GM21528 (cell line): Measurements from ENCODE around the gene CCT2.

ENCODE experiments used
- ATAC-seq: cut with Tn5 transposase; IDR thresholded peaks from one replicate; pipeline ENCODE4 v1.9.1; 2021; ENCODE audit warnings: mild to moderate bottlenecking, moderate library complexity; ENCODE audit not compliant: unreplicated experiment, low FRiP score

Gene CCT2

GRCh38 chr12:69585189-69586062 is at the start of gene CCT2:
Gene CCT2, plus strand, starts transcription at chr12:69585459. Its CDS starts 63 bp downstream, at chr12:69585522.
- ATAC-seq: peak; percentile 97

- no peak for ATAC-seq
Measured at GRCh38 chr12:69540987-69541386, 44.3 kb upstream of the CCT2 start.

- ATAC-seq: no peak
Measured at GRCh38 chr12:69544087-69544486, 41.2 kb upstream of the CCT2 start.

GRCh38 chr12:69545081-69545480 is 40.2 kb upstream of the CCT2 start:
- ATAC-seq: no peak

- no peak for ATAC-seq
Measured at GRCh38 chr12:69546693-69547438, 38.4 kb upstream of the CCT2 start.

- ATAC-seq: no peak
Measured at GRCh38 chr12:69548687-69549086, 36.6 kb upstream of the CCT2 start.

GRCh38 chr12:69550569-69551350 is 34.5 kb upstream of the CCT2 start:
- ATAC-seq: no peak

- ATAC-seq: no peak
Measured at GRCh38 chr12:69553628-69554248, 31.5 kb upstream of the CCT2 start.

- no peak for ATAC-seq
Measured at GRCh38 chr12:69555461-69555860, 29.8 kb upstream of the CCT2 start.

- ATAC-seq: no peak
Measured at GRCh38 chr12:69556383-69556782, 28.9 kb upstream of the CCT2 start.

- ATAC-seq: no peak
Measured at GRCh38 chr12:69563166-69563762, 22.0 kb upstream of the CCT2 start.

- ATAC-seq: no peak
Measured at GRCh38 chr12:69566603-69567002, 18.7 kb upstream of the CCT2 start.

GRCh38 chr12:69569236-69569635 is 16.0 kb upstream of the CCT2 start:
- ATAC-seq: no peak

GRCh38 chr12:69570000-69570516 is 15.2 kb upstream of the CCT2 start:
- no peak for ATAC-seq

- peak; percentile 55 for ATAC-seq
Measured at GRCh38 chr12:69570545-69571399, 14.5 kb upstream of the CCT2 start.

GRCh38 chr12:69575346-69575745 is 9.9 kb upstream of the CCT2 start:
- no peak for ATAC-seq

GRCh38 chr12:69578283-69578682 is 7.0 kb upstream of the CCT2 start:
- no peak for ATAC-seq

GRCh38 chr12:69579029-69579428 is 6.2 kb upstream of the CCT2 start:
- ATAC-seq: no peak

GRCh38 chr12:69580074-69580473 is 5.2 kb upstream of the CCT2 start:
- no peak for ATAC-seq
